Liver (tissue), 9 donors: Measurements from ENCODE around the gene TMEM221. TPM values are rescaled to one million over a fixed set of nuclear protein-coding genes. Genes with fewer than 3 reads are reported as not detected.

ENCODE experiments used
- DNase-seq: peaks from one replicate; pipeline ENCODE4 v3.0.0-alpha.2; 2017; ENCODE audit warnings: low spot score
- H3K27ac ChIP-seq, 2 donors: one replicate each; pipeline ENCODE4 v1.7.0; 2013; ENCODE audit warnings: inconsistent platforms in 2 of 2, low read length in 2 of 2, control low read depth in 1 of 2, low read depth in 1 of 2, mild to moderate bottlenecking in 1 of 2
- H3K27me3 ChIP-seq, 4 donors: one replicate each; pipeline versions ENCODE4 v1.6.1 to v1.7.0; 2013; ENCODE audit warnings: low read length in 3 of 4, inconsistent platforms in 1 of 4, mild to moderate bottlenecking in 1 of 4, moderate library complexity in 1 of 4; ENCODE audit not compliant: control insufficient read depth in 4 of 4, insufficient read depth in 4 of 4
- H3K36me3 ChIP-seq, 4 donors: one replicate each; pipeline versions ENCODE4 v1.6.1 to v1.7.0; 2013; ENCODE audit warnings: low read length in 3 of 4, mild to moderate bottlenecking in 3 of 4, low read depth in 1 of 4, moderate library complexity in 1 of 4; ENCODE audit not compliant: control insufficient read depth in 4 of 4, insufficient read depth in 3 of 4
- H3K4me1 ChIP-seq, 4 donors: one replicate each; pipeline versions ENCODE4 v1.6.1 to v1.7.0; 2013; ENCODE audit warnings: low read length in 3 of 4, mild to moderate bottlenecking in 3 of 4, moderate library complexity in 1 of 4; ENCODE audit not compliant: control insufficient read depth in 4 of 4, insufficient read depth in 4 of 4
- H3K4me3 ChIP-seq, 3 donors: one replicate each; pipeline versions ENCODE4 v1.6.1 to v1.7.0; 2013; ENCODE audit warnings: low read length in 3 of 3, control low read depth in 1 of 3, low read depth in 1 of 3, mild to moderate bottlenecking in 1 of 3
- H3K9ac ChIP-seq, 2 donors: one replicate each; pipeline ENCODE4 v1.7.0; 2013; ENCODE audit warnings: low read length in 2 of 2, mild to moderate bottlenecking in 2 of 2, moderate library complexity in 2 of 2, control low read depth in 1 of 2, low read depth in 1 of 2
- H3K9me3 ChIP-seq, 4 donors: one replicate each; pipeline versions ENCODE4 v1.6.1 to v1.7.0; 2013; ENCODE audit warnings: low read length in 3 of 4; ENCODE audit not compliant: control insufficient read depth in 4 of 4
- ATF3 ChIP-seq: IDR thresholded peaks from 2 replicates; pipeline ENCODE4 v1.6.1; 2016; ENCODE audit warnings: antibody characterized with exemption
- EGR1 ChIP-seq, 2 donors: IDR thresholded peaks; 2 replicates each; pipeline ENCODE4 v1.6.1; 2016 to 2018; ENCODE audit warnings: antibody characterized with exemption in 2 of 2, low read depth in 2 of 2
- FOXA1 ChIP-seq: IDR thresholded peaks from 2 replicates; pipeline ENCODE4 v1.6.1; 2016; ENCODE audit warnings: antibody characterized with exemption
- FOXA2 ChIP-seq: IDR thresholded peaks from 2 replicates; pipeline ENCODE4 v1.6.1; 2016; ENCODE audit warnings: antibody characterized with exemption
- GABPA ChIP-seq, 2 donors: IDR thresholded peaks in 1 of 2; conservative IDR thresholded peaks in 1 of 2; 2 replicates each; pipeline ENCODE4 v1.6.1; 2016; ENCODE audit warnings: antibody characterized with exemption in 2 of 2, mild to moderate bottlenecking in 1 of 2, moderate library complexity in 1 of 2
- HNF4G ChIP-seq: IDR thresholded peaks from 2 replicates; pipeline ENCODE4 v1.6.1; 2016; ENCODE audit warnings: antibody characterized with exemption
- RAD21 ChIP-seq, 2 donors: IDR thresholded peaks; 2 replicates each; pipeline ENCODE4 v1.6.1; 2016; ENCODE audit warnings: antibody characterized with exemption in 2 of 2, mild to moderate bottlenecking in 2 of 2
- RXRA ChIP-seq, 2 donors: IDR thresholded peaks; 2 replicates each; pipeline ENCODE4 v1.6.1; 2017 to 2018; ENCODE audit warnings: antibody characterized with exemption in 2 of 2, mild to moderate bottlenecking in 1 of 2
- SP1 ChIP-seq: IDR thresholded peaks from 2 replicates; pipeline ENCODE4 v1.6.1; 2018; ENCODE audit warnings: antibody characterized with exemption, mild to moderate bottlenecking
- TAF1 ChIP-seq: conservative IDR thresholded peaks from 2 replicates; pipeline ENCODE4 v1.6.1; 2016; ENCODE audit warnings: antibody characterized with exemption, mild to moderate bottlenecking
- YY1 ChIP-seq: IDR thresholded peaks from 2 replicates; pipeline ENCODE4 v1.6.1; 2016; ENCODE audit warnings: antibody characterized with exemption, mild to moderate bottlenecking
- ZBTB33 ChIP-seq: IDR thresholded peaks from 2 replicates; pipeline ENCODE4 v1.6.1; 2016; ENCODE audit warnings: antibody characterized with exemption
- WGBS: extraction: QIAGEN DNeasy Blood & Tissue Kit; methylation state at CpG from one replicate; pipeline ENCODE4 v1.1.7; 2013; 5-methylcytosine and 5-hydroxymethylcytosine counted together
- polyA plus RNA-seq, 2 donors: library from polyadenylated mRNA; stranded (reverse) in 1 of 2; unstranded in 1 of 2; fragments of 200-250 nt in 1 of 2; fragments of >200 nt in 1 of 2; fragmentation: Nextera tagmentation in 1 of 2; extraction: Ambion mirVana in 1 of 2; gene quantifications; one replicate each; pipeline versions ENCODE4 v1.2.1 to v1.2.3, GENCODE V29; 2013 to 2015
- total RNA-seq, 2 donors: library from RNA; depleted of rRNA; stranded (reverse); fragments of >200 nt; gene quantifications; one replicate each; pipeline ENCODE4 v1.2.3, GENCODE V29; 2014
- TF ChIP-seq, protein P1 (sequence below): IDR thresholded peaks from 2 replicates; pipeline ENCODE4 v1.6.1; 2016; ENCODE audit warnings: antibody characterized with exemption
- TF ChIP-seq, protein P2 (sequence below): IDR thresholded peaks from 2 replicates; pipeline ENCODE4 v1.6.1; 2016; ENCODE audit warnings: antibody characterized with exemption, mild to moderate bottlenecking
- donor health status: healthy.
- donor health status: healthy.
- donor health status: healthy.
- donor health status: healthy.
- donor health status: healthy.

TMEM221 gene
- total and polyA plus RNA-seq, 4 donors = 0.06 to 0.15 (median 0.11) TPM

- peaks cover 5 to 14% (median 11%) of the 10 kb centered on the region in 4 donors for H3K4me1 ChIP-seq
- no peaks in the 10 kb centered on the region for H3K36me3 ChIP-seq
- peak overlapping the region; percentile 80 to 95 for H3K27ac ChIP-seq
- H3K27me3 ChIP-seq = no peaks in the 10 kb centered on the region
- H3K9ac ChIP-seq = no peak overlapping the region
- WGBS = 15% methylated on average over 19 of the region's 19 CpGs
- H3K4me3 ChIP-seq = peak overlapping the region; percentile 61 to 93 (median 67)
- TF ChIP-seq GABPA (IDR thresholded peaks at IDR 0.05 in 1 of 2, conservative IDR thresholded peaks at IDR 0.05 in 1 of 2) (no peak), EGR1 (IDR thresholded peaks at IDR 0.05; ENCODE audit: low read depth in 2 of 2) (no peak), ZBTB33 (no peak), ATF3 (no peak), FOXA2 (no peak), TAF1 (no peak), HNF4G (no peak)
- TF ChIP-seq, protein P1, sequence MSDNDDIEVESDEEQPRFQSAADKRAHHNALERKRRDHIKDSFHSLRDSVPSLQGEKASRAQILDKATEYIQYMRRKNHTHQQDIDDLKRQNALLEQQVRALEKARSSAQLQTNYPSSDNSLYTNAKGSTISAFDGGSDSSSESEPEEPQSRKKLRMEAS = peak; percentile 36
- TF ChIP-seq, protein P2, sequence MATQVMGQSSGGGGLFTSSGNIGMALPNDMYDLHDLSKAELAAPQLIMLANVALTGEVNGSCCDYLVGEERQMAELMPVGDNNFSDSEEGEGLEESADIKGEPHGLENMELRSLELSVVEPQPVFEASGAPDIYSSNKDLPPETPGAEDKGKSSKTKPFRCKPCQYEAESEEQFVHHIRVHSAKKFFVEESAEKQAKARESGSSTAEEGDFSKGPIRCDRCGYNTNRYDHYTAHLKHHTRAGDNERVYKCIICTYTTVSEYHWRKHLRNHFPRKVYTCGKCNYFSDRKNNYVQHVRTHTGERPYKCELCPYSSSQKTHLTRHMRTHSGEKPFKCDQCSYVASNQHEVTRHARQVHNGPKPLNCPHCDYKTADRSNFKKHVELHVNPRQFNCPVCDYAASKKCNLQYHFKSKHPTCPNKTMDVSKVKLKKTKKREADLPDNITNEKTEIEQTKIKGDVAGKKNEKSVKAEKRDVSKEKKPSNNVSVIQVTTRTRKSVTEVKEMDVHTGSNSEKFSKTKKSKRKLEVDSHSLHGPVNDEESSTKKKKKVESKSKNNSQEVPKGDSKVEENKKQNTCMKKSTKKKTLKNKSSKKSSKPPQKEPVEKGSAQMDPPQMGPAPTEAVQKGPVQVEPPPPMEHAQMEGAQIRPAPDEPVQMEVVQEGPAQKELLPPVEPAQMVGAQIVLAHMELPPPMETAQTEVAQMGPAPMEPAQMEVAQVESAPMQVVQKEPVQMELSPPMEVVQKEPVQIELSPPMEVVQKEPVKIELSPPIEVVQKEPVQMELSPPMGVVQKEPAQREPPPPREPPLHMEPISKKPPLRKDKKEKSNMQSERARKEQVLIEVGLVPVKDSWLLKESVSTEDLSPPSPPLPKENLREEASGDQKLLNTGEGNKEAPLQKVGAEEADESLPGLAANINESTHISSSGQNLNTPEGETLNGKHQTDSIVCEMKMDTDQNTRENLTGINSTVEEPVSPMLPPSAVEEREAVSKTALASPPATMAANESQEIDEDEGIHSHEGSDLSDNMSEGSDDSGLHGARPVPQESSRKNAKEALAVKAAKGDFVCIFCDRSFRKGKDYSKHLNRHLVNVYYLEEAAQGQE = no peak
- no peaks in the 10 kb centered on the region for H3K9me3 ChIP-seq
- no peak for DNase-seq
These were observed 20.6 kb upstream of the TMEM221 start for GRCh38 chr19:17469092-17469480.

DNA sequence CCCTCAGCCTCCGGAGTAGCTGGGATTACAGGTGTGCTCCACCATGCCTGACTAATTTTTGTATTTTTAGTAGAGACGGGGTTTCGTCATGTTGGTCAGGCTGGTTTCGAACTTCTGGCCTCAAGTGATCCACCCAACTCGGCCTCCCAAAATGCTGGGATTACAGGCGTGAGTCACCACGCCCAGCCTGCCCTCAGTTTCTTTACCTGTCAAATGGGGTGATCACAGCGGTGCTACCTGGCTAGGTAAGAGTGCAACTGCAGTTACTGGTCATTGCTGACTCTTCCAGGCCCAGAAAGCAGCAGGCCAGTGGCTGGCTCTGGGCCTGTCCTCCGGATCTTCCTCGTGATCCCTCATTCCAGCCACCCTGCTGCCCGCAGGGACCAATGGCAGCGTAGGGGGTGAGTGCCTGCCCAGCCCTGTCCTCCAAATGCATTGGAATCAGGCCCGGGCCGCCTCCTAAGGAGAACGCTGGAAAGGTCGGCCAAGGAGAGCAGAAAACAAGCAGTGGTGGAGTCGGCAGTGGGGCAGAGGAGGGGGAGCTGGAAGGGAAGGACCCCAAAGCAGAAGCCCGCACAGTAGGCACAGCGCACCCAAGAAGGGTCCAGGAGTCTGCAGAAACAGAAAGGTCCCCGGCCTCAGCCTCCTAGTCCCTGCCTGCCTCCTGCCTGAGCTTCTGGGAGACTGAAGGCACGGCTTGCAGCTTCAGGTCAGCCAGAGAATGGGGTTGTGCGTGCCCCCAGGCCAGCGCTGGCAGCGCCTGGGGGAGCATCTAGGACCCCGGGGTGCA lies 20.0 kb upstream of the TMEM221 start:
- H3K9me3 ChIP-seq = no peaks in the 10 kb centered on the region
- WGBS = 77% methylated on average over 25 of the region's 25 CpGs
- no peaks in the 10 kb centered on the region for H3K36me3 ChIP-seq
- H3K4me1 ChIP-seq = peaks cover 5 to 14% (median 11%) of the 10 kb centered on the region in 4 donors
- H3K27me3 ChIP-seq = no peaks in the 10 kb centered on the region
- H3K4me3 ChIP-seq = no peak overlapping the region
- peak overlapping the region in 1 of 2 donors; percentile 95 for H3K27ac ChIP-seq
- no peak for DNase-seq
- no peak overlapping the region for H3K9ac ChIP-seq
- TF ChIP-seq ZBTB33 = no peak
- TF ChIP-seq RXRA (IDR thresholded peaks at IDR 0.05) = no peak
- no peak for TF ChIP-seq GABPA (IDR thresholded peaks at IDR 0.05 in 1 of 2, conservative IDR thresholded peaks at IDR 0.05 in 1 of 2)
- TF ChIP-seq TAF1 = no peak
- no peak for TF ChIP-seq SP1
- TF ChIP-seq FOXA1 = no peak
- no peak for TF ChIP-seq RAD21 (IDR thresholded peaks at IDR 0.05)
- TF ChIP-seq HNF4G = no peak
- no peak for TF ChIP-seq YY1
- no peak for TF ChIP-seq EGR1 (IDR thresholded peaks at IDR 0.05; ENCODE audit: low read depth in 2 of 2)
- TF ChIP-seq, protein P1 = no peak
- TF ChIP-seq, protein P2 = no peak
- TF ChIP-seq ATF3 = no peak
